GM18517 (cell line): ENCODE data around the gene MORF4L1.
A peak's percentile ranks its signal among the peaks of the same experiment; 100 is the strongest.
"Not testable (repeated sequence)": the region's sequence is repeated elsewhere in the genome, so short reads cannot be mapped to it uniquely, and the experiment has no call there.

Experiments
- ATAC-seq: cut with Tn5 transposase; IDR thresholded peaks from one replicate; pipeline ENCODE4 v1.9.1; 2021; ENCODE audit warnings: mild to moderate bottlenecking, moderate library complexity; ENCODE audit not compliant: unreplicated experiment

The MORF4L1 gene

DNA sequence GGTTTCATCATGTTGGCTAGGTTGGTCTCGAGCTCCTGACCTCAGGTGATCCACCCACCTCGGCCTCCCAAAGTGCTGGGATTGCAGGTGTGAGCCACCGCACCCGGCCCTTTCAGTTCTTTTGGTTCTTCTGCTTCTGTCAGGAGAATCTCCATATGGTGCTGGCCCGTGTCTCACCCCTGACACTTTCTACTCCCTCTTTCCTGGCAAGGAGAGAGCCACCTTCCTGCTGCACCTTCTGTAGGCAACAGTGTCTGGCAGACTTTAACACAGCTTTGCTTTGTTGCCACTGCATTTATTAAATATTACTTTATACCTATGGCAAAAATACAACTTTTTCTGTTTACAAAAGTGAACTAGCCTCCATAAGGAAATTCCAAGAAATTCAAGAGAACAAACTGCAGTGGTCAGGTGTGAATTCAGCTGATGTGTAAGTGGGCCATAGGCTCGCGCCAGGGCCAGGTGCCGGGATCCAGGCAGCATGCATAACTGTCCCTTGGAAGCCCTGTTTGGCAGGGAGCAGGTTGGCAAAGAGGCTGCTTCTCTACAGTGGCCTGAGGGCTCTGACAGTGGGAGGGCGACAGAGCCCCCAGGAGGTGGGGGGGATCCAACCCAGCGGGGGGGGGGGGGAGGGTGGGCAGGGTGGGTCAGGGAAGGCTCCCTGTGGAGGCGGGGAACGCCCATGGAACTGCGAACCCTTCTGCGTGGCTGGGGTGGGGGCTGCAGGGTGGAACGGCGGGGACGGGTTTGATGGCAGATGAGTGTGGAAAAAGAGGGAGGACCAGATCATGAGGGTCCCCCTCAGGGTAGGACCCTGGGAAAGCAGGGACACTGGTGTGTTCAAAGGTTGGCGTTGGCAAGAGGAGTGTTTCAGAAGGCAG is 51.0 kb downstream of the MORF4L1 start:
- ATAC-seq: no peak

DNA sequence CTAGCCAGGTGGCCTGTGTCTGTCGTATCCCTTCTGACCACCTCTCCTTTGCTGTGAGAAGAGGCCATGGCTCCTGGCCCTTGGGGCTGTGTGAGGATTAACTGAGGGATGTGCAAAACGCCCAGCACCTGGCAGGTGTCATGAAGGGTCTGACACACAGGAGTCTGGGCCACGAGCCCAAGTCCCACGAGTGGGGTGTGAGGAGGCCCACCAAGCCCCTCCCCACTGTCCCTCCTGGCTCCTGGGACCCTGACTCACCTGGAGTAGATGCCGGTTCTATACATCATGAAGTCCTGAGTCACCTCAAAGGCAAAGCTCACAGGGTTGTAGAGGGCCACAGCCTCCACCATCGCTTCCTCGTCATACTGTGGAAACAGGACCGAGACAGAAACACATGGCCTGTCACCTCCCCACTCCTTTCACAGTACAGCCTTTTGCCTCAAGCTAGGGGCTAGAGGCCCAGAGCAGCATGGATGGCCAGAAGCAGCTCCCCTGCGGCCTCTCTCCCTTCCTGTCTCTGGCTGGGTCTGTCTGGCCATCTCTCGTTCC is 52.5 kb downstream of the MORF4L1 start:
- no peak for ATAC-seq

DNA sequence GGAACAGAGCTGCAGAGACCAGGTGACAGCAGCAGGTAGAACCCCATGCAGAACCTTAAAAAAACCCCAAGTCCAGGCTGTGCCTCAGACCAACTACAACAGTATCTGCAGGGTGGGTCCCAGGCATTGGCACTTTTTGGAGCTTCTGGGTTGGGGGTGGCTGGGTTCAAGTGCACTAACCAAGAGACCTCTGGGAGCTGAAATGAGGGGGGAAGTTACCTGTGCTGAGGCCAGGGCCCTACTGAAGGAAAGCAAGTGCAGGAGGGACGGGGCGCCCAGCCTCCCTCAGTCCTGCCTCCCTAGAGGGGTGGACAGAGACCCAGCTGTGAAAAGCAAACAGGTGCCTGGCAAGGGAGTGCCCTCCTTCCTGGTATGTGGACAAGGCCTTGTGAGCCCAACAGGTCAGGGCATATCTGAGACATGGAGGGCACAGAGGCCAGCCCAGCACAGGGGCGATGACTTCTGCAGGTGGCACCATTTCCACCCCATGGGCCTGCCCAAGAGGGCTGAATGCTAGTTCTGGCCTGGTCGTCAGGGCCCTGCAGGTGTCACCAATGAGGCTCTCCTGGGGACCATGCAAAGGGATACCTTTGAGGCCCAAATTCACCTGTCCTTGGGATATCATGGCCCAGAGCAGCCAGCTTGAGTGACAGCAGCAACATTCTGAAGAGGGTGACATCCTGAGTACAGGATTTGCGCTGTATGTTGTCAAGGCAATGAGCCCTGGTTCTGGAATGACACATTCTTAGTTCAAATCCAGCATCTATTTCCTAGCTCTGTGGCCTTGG is 53.5 kb downstream of the MORF4L1 start:
- ATAC-seq: no peak

DNA sequence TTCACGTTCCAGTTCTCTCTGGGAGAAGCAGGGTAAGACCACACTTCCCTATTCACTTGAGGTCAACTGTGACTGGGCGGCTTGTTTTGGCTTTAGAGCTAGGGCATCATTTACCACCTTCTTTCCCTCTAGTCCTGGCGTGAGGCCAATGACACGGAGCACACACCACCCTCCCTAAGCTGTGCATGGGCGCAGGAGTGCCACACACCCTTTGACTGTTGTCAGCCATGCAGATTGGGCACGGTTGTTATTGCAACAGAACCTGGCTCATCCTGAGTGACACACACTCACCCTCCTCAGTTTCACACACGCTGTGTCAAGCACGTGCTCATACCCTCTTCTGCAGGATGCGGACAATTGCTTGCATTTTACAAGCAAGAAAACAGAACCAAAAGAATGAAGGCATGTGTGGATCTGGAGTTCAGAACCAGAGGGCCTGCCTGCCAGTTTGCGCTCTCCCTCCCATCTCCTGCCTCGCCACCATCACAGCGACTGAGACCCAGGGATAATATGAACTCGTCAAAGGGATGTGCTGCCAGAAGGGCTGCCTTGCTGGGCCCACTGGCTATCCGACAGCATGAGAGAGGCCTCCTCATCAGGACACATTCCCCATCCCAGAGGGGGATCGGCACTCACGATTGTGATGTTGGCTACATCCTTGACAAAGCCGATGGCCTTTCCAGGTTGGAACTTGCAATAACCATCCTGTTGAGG is 54.5 kb downstream of the MORF4L1 start:
- ATAC-seq: no peak

DNA sequence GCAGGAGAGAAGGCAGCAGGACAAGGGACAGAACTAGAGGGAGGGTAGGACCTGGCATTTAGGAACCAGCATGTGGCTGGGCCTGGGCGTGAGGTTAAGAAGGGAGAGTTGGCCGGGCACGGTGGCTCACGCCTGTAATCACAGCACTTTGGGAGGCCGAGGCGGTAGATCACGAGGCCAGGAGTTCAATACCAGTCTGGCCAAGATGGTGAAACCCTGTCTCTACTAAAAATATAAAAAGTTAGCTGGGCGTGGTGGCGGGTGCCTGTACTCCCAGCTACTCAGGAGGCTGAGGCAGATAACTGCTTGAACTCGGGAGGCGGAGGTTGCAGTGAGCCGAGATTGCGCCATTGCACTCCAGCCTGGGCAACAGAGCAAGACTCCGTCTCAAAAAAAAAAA is 55.5 kb downstream of the MORF4L1 start:
- ATAC-seq: not testable (repeated sequence)

DNA sequence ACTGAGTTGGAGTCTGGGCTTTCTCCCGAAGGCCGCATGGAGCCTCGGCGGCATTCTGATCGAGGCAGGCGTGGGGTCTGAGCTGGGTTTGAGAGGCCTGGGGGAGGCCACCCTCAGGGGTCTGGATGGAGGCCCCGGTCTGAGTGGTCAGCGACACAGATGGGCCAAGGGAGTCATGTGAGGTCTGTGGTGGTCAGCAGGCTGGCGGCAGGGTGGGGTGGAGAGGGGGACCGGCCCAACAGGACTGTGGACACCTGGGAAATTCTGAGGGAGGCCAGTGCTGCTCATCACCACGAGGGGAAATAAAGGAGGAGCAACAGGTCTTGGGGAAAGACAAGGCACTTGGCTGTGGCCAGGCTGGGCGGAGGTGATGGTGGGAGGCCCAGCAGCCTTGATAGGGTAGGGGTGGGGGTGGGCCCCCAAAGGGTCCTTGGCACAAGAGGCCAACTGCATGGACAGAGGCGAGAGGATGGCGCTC is 56.0 kb downstream of the MORF4L1 start:
- ATAC-seq: no peak

DNA sequence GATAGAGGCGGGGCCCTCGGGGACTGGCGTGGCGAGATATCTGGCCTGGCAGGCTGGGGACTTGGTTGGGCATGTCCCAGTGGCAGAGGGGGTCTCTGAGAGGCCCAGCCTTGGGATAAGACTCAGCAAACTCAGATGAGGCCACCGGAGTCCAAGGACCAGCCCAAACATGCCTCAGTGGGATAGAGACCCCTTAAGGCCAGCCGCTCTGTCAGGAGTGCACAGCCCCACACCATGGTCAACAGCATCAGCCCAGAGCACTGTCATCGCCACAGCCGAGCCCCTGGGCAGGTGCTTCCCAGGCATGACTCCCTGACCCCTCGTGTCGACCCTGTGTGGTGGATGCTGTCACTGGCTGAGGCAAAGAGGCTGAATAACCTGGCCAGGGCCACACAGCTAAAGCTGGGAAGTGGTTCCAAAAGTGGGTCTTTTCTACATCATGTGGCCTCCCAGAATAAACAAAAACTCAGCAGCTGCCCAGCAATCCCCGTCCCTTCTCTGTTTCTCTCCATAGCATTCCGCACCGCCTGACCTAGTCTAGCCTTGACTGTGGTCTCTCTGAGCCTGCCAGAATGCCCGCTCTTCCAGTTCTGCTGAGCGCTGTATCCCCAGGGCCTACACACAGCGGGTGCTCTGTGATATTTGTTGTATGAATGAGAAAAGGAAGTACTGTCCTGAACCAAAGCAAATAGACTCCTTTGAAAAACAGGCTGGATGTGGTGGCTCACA is 57.0 kb downstream of the MORF4L1 start:
- no peak for ATAC-seq

DNA sequence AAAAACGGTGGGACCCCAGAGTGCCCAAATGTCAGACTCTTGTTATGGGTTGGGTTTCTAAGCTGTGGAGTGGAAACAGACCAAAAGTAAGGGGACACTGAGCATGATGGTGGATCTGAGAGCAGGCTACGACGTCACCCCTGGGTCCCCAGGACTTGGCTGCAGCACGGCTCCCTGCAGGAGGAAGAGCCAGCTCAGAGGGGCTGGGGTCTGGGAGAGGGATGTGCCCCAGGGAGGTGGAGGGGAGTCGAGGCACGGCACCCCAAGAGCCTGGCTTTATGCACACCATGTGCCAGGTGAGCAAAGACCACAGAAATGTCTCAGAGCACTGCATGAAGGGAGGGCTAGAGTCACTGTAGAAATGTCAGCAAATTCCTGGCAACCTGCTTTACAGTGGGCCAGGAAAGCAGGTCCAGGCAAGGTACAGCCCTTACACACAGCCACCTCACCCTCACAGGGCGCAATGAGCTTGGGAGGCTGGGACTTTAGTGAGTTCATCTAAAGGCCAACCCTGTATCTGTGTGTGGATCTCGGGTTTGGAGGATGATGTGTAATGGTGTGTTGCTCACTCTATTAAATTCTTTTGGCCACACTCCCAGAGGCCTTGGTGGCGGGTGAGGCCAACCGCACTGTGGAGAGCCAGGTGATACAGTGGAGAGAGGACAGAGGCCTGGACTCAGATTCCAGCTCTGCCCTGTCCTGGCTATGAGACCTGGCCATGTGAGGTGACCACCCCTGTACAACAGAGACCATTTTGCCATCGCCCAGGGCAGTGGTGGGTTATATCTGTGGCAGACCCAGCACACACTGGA is 58.1 kb downstream of the MORF4L1 start:
- ATAC-seq: no peak

DNA sequence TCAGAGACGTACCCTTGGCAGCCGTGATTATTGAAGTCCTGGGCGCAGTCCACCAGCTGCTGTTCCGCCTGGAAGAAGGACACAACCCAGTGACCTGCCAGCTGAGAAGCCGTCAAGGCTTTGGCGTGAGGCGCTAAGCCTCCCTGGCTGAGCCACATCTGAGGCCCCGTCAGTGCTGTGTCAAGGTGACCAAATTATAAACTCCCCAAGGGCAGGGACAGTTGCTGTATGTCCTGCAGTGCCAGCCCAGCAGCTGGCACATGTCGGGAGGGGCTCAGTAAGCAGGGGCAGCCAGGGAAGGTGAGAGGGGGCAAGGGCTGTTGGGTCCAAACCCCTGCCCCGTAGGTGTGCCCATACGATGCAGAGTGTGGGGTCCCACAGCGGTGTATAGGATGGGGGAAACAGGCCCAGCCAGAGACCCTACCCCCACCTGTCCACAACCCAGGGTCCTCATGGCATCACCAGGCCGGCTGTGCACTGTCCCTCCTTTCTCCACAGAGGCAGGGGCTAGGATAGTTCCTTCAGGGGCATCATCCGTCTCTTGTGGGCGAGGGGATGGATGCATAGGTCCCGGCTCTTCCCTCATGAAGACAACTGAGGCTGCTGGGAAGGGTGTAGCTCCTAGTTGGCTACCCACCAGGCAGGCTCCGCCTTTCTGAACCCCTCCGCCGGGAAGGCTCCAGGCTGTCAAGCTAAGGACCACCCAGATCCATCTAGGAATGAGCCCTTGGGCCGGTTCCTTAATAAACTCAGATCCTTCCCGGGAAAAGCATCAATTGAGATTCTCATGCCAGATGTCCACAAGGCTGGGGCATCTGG is 59.0 kb downstream of the MORF4L1 start:
- no peak for ATAC-seq

DNA sequence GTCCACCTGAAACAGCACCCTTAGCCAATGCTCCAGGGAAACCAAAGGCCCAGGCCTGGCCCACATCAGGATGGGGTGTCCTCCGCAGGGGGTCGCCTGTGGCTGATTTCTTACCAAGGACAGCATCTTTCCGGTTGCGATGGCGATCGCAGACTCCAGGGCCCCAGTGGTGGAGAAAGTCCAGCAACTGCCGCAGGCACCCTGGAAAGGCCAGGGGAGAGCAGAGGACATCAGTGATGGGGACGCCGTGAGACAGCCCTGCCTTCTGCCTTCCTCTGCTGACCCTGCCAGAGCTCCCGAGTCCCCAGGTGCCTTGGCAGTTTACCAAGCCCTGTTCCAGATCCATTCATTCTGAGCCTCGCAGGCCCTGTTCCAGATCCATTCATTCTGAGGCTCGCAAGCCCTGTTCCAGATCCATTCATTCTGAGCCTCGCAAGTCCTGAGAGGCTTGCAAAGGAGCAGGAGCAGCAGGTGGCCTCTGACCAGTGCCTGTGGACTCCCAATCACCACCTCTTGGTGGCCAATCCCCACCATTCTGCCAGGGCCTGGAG is 59.6 kb downstream of the MORF4L1 start:
- no peak for ATAC-seq

DNA sequence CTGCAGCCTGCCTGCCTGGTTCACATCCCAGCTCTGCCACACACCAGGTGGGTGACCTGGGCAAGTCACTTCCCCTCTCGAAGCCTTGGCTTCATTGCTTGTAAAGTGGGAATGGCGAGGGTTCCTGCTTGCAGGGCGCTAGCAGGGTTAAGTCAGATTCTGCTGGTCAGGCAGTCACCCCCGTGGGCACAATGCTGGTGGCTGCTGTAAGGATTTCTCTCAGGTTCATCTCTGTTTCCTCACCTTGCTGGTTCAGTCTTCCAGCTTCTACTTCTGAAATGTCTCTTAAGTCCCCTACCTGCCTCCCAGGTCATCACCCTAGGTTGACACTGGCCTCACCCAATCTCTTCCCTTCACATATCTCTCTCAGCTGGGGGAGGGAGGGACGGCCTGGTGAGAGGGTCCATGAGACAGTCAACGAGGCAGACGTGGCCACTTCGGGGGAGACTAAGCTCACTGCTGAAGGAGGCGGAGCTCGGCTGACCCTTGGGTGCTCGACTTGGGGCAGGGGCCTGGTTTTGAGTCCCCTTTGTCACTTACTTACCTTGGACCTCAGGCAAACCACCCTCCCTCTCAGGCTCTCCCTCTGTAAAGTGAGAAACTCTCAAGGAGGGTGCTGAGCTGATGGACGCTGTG is 60.6 kb downstream of the MORF4L1 start:
- ATAC-seq: no peak

DNA sequence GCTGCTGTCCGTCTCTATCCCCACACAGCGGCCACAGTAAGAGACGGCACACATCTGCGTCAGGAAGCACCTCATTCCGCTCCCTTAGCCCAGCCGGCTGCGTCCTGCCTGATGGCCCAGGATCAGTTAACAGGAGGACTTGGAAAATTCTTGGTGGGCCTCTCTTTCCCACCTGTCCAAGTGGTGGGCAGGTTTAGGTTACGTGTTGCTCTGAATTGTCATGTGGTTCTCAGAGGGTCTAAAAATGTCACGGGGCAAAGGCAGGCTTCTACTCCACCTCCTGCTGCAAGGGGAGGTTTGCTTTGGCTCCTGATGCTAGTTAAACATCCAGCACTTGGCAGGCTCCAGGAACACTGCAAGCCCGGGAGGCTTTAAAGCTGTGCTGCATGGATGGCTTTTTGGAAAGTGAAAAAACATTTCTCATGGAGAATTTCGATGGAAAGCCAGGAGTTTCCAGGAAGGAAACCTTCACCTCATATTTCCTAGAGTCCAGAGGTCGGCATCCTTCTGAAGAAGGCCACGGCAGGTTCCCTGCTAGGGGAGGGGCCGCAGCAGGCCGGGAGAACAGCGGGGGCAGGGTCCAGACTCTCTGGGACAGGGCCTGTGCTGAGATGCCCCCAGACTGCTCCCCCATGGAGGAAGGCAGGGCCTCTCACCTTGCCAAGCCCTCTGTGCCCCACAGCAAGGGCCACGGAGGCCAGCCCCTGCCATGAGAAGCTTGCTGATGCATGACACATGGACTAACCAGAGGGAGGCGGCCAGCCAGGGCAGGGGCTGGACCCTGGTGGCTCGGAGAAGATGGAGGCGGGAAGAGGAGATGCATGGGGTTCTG is 61.3 kb downstream of the MORF4L1 start:
- no peak for ATAC-seq

DNA sequence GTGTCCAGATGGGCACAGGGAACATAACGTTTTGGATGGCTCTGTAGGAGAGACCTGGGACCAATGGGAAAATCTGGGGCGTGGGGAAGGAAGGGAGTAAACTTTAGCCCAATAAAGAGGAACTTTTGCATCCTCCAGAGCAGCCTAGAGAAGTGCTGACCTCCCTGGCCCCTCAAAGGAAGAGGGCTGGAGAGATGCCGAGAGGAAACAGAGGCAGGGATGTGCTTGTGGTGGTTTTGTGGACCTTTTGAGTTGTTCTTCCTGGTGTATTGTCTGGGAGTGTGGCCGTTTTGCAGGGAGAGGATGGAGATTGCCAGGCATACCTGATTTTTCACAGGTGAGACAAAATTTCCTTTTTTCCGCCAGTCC is 61.9 kb downstream of the MORF4L1 start:
- no peak for ATAC-seq

DNA sequence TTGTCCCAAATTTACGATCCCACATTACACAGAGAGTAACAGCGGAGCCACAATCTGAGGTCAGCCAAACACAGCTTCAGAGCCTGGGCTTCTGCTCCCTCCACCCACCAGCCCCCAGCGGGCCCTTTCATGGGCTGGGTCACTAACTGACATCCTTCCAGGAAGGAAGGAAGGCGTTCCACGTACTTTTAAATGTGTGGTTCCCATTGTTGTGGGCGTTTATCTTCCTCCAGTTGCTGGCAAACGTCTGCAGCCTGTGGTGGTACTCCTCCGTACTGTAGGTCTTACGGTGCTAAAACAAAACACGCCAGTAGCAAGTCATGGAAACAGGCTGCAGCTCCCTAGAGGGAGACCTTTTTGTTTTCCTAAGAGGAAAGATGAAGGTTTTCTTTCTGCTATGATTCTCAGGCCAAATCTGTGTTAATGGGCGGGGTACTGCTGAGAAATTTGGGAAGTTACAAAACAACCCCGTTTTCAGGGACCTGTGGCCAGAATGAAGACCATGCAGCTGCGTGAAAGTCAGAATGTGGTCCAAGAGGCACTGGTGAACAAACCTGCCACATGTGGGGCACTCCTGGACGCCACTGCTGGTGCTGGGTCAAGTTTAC is 64.5 kb downstream of the MORF4L1 start:
- ATAC-seq: no peak

DNA sequence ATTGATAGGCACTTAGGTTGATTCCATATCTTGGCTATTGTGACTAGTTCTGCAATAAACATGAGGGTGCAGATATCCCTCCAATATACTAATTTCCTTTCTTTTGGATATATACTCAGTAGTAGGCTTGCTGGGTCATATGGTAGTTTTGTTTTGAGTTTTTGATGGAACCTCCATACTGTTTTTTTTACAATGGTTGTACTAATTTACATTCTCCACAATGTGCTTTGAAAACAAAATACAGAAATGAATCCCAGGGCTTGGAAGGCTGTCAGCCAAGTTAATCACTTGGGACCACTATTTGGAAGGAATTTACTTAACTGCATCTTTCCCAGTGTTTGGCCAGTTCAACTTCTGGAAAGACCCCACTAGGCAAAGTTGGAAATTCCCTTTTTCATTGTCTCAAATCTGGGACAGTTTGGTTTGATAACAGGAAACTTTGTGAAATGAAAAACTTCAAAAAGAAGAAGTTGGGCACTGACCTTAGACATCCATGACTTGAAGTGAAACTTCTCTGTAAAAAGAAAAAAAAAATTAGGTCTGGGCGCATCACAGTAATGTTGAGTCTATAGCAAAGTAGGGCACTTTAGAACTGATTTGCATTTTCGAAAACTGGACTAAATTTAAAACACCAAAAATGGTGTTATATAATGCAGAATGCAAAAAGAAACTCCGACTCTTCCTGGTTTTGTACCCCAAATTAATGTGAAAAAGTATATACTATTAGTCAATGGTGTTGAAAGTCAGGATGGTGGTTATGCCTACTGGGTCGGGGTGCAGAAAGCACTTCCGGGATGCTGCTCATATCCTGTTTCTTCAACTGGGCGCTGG is 66.2 kb downstream of the MORF4L1 start:
- peak; percentile 66 for ATAC-seq

DNA sequence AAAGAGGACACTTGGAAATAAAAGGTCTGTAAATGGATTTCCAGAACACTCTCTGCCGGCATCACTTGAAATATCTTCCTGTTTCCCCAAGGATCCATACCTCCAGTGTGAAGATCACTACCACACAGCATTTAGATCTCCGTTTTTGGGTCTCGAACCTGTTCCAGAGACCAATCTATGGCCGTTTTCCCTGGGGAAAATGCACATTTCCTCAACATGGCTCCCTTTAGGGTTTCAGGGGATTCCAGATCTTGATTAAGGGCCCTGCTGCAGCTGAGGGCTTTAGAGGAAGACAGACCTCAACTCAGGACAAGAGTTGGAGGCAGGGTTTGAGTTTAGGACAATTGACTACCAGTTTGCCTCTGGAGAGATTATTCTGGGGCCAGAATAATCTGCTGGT is 70.1 kb downstream of the MORF4L1 start:
- ATAC-seq: no peak
